Esophagus squamous epithelium (tissue), 5 donors: ENCODE measurements around the gene KAZN. TPM values are rescaled to one million over a fixed set of nuclear protein-coding genes. Genes with fewer than 3 reads are reported as not detected.

ENCODE experiments used
- DNase-seq: peaks from one replicate; lab custom pipeline; 2025; lab: John Stamatoyannopoulos, UW
- H3K27ac ChIP-seq, 4 donors: fragments of 200-600 bp; sonication (generic); one replicate each; pipeline ENCODE4 v1.5.1; 2016 to 2019; ENCODE audit warnings: mild to moderate bottlenecking in 1 of 4
- H3K27me3 ChIP-seq, 4 donors: fragments of 200-600 bp; sonication (generic); 1 replicate in 3 of 4; 2 replicates in 1 of 4; pipeline versions ENCODE4 v1.5.1 to v1.6.0; 2017 to 2021; ENCODE audit warnings: antibody characterized with exemption in 1 of 4
- H3K36me3 ChIP-seq, 3 donors: fragments of 200-600 bp; sonication (generic); one replicate each; pipeline ENCODE4 v1.5.1; 2016 to 2019
- H3K4me1 ChIP-seq, 3 donors: fragments of 200-600 bp; sonication (generic); one replicate each; pipeline ENCODE4 v1.5.1; 2017 to 2019
- H3K4me3 ChIP-seq, 4 donors: fragments of 200-600 bp; sonication (generic); 1 replicate in 3 of 4; 2 replicates in 1 of 4; pipeline ENCODE4 v1.5.1; 2016 to 2019; ENCODE audit warnings: mild to moderate bottlenecking in 2 of 4, moderate library complexity in 1 of 4
- H3K9me3 ChIP-seq, 3 donors: fragments of 200-600 bp; sonication (generic); one replicate each; pipeline ENCODE4 v1.5.1; 2016 to 2019
- POLR2A ChIP-seq, 4 donors: fragments of 450-650 bp; IDR thresholded peaks; one replicate each; pipeline ENCODE4 v1.6.1; 2017; ENCODE audit warnings: antibody characterized with exemption in 4 of 4, mild to moderate bottlenecking in 4 of 4, moderate library complexity in 3 of 4
- WGBS, 2 donors: methylation state at CpG; one replicate each; pipeline ENCODE4 v1.1.5; 2018; 5-methylcytosine and 5-hydroxymethylcytosine counted together
- intact Hi-C: fragments of 100-400 bp; cut with DNase I; formaldehyde crosslinking; loops from one replicate; pipeline ENCODE4 v1.15.0; 2022
- total RNA-seq, 4 donors: library from RNA; depleted of rRNA; stranded (reverse); fragments of >200 nt; gene quantifications; one replicate each; pipeline ENCODE4 v1.1.0, GENCODE V29; 2016
- TF ChIP-seq, protein P1 (sequence below), 6 experiments: fragments of 450-650 bp in 4 of 6; fragments of 200-600 bp in 2 of 6; sonication (generic) in 2 of 6; IDR thresholded peaks; one replicate each; pipeline ENCODE4 v1.5.1; 2016 to 2019; ENCODE audit warnings: antibody characterized with exemption in 6 of 6, mild to moderate bottlenecking in 4 of 6, moderate library complexity in 4 of 6
- donor health status: DM: yes; HTN: yes; CAD: no.

The KAZN gene
- total RNA-seq, 4 donors from 2014 or later, result 25.0 to 54.5 (median 30.8) TPM

- Histone ChIP-seq H3K27ac (no peak overlapping the region), H3K9me3 (no peaks in the 10 kb centered on the region), H3K36me3 (no peaks in the 10 kb centered on the region), H3K27me3 (no peaks in the 10 kb centered on the region), H3K4me1 (peaks cover 0 to 11% (median 0%) of the 10 kb centered on the region in 3 donors), H3K4me3 (no peak overlapping the region)
- WGBS, 2 donors, result 56 to 67% methylated on average over 11 of the region's 11 CpGs
- DNase-seq, result no peak
- TF ChIP-seq, protein P1, sequence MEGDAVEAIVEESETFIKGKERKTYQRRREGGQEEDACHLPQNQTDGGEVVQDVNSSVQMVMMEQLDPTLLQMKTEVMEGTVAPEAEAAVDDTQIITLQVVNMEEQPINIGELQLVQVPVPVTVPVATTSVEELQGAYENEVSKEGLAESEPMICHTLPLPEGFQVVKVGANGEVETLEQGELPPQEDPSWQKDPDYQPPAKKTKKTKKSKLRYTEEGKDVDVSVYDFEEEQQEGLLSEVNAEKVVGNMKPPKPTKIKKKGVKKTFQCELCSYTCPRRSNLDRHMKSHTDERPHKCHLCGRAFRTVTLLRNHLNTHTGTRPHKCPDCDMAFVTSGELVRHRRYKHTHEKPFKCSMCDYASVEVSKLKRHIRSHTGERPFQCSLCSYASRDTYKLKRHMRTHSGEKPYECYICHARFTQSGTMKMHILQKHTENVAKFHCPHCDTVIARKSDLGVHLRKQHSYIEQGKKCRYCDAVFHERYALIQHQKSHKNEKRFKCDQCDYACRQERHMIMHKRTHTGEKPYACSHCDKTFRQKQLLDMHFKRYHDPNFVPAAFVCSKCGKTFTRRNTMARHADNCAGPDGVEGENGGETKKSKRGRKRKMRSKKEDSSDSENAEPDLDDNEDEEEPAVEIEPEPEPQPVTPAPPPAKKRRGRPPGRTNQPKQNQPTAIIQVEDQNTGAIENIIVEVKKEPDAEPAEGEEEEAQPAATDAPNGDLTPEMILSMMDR (IDR thresholded peaks at IDR 0.05), result no peak
- no peak for TF ChIP-seq POLR2A (IDR thresholded peaks at IDR 0.05)
- intact Hi-C loops, result no loop called here
Measured at GRCh38 chr1:14777516-14778506, 179.3 kb downstream of the KAZN start.

DNA sequence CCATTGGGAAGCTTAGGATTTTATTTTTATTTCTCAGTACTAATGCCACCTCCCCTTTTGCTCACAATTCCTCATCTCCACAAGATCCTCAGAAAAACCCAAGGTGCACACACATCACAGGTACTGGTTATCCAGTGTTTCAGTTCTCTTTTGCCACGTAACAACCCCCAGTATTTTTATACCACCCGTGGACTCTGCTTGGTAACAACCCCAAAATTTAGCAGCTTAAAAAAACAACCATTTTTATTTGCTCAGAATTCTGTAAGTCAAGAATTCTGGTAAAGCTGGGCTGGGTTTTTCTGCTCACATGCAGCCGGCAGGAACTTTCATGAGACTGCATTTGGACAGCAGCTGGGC is 180.0 kb downstream of the KAZN start:
- no peaks in the 10 kb centered on the region for H3K9me3 ChIP-seq
- intact Hi-C loops, result no loop called here
- no peak overlapping the region for H3K4me3 ChIP-seq
- no peaks in the 10 kb centered on the region for H3K36me3 ChIP-seq
- no peak for DNase-seq
- no peaks in the 10 kb centered on the region for H3K27me3 ChIP-seq
- WGBS, 2 donors, result 58 to 68% methylated on average over 3 of the region's 3 CpGs
- peaks cover 0 to 11% (median 0%) of the 10 kb centered on the region in 3 donors for H3K4me1 ChIP-seq
- no peak for TF ChIP-seq POLR2A (IDR thresholded peaks at IDR 0.05)
- TF ChIP-seq, protein P1 (IDR thresholded peaks at IDR 0.05), result no peak
- H3K27ac ChIP-seq, result no peak overlapping the region

DNA sequence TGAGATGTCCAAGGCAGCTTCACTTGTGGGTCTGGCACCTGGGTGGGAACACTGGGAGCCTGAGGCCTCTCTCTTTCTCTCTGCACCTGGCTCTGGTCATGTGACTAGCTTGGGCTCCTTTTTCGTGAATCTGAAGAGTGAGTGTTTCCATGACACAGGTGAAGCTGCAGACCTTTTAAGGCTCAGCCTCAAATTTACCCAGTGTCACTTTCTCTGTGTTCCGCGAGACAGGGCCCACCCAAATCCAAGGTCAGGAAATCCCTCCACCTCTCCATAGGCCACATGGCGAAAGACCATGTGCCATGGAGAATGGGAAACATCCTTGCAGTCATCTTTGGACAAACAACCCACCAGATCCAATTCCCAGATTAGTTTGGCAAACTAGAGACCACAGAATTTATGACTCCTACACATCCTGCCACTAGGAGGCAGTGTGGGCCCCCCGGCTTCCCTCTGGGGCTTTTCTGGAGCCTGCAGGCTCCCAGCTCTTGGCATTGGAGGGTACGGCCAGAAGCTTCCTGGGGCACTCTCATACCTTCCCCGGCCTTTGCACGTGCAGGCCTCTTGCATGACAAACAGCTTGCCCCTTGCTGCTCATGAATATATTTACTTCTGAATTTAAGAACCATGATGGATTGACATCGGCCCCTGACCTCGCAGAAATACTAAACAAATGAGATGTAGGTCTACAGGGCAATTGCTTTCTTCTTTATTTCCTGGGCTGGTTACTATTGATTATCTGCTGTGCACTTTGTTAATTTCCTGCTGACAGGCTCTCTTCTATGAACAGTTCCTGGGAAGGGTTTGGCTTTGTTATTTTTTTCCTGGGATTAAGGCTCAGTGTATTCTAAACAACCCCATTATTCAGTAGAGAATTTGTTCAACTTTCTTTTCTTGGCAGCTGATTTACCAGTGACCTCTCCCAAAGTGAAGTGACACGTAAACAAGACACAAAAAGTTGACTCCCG is 180.7 kb downstream of the KAZN start:
- Histone ChIP-seq H3K4me1 (peaks cover 0 to 11% (median 0%) of the 10 kb centered on the region in 3 donors), H3K4me3 (no peak overlapping the region), H3K9me3 (no peaks in the 10 kb centered on the region), H3K36me3 (no peaks in the 10 kb centered on the region), H3K27me3 (no peaks in the 10 kb centered on the region), H3K27ac (no peak overlapping the region)
- TF ChIP-seq POLR2A (IDR thresholded peaks at IDR 0.05), result no peak
- TF ChIP-seq, protein P1 (IDR thresholded peaks at IDR 0.05), result peak; percentile 36 to 76 (median 58)
- 59 to 76% methylated on average over 8 to 10 of the region's 12 CpGs for WGBS, 2 donors
- intact Hi-C loops, result no loop called here
- DNase-seq, result no peak

DNA sequence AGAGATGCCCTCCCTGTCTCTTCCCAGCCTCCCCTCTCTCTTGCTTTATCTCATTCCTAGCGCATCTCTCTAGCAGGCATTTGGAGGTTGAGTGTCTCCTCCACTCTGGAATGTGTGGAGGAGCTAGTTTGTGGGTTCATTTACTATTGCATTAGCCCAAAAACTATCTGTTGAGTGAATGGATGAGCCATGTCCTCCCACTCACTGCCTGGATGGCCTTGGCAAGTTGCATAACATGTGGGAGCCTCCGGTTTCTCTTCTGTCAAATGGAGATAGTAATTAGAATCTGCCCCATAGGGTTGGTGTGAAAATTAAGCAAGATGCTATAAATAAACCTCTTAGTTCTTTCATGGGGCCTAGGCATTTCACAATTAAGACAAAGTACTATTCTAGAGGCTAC is 181.8 kb downstream of the KAZN start:
- Histone ChIP-seq H3K4me1 (peaks cover 0 to 11% (median 0%) of the 10 kb centered on the region in 3 donors), H3K27ac (no peak overlapping the region), H3K4me3 (no peak overlapping the region), H3K27me3 (no peaks in the 10 kb centered on the region), H3K36me3 (no peaks in the 10 kb centered on the region), H3K9me3 (no peaks in the 10 kb centered on the region)
- intact Hi-C loops, result no loop called here
- no peak for DNase-seq
- WGBS, 2 donors, result 82 to 85% methylated on average over 2 of the region's 2 CpGs
- TF ChIP-seq, protein P1 (IDR thresholded peaks at IDR 0.05), result no peak
- TF ChIP-seq POLR2A (IDR thresholded peaks at IDR 0.05), result no peak
